ENCODE results near the gene SBF2. TPM values are rescaled to one million over a fixed set of nuclear protein-coding genes. Genes with fewer than 3 reads are reported as not detected.

Gene SBF2
- total RNA-seq, 4 donors from 2014 or later: 20.6 to 48.6 (median 26.0) TPM

- no peak for DNase-seq
- WGBS, 2 donors: 83 to 88% methylated on average over 4 of the region's 4 CpGs
- Histone ChIP-seq H3K4me1 (peaks cover 0 to 11% (median 0%) of the 10 kb centered on the region in 3 donors), H3K27me3 (no peaks in the 10 kb centered on the region), H3K4me3 (no peak overlapping the region), H3K9me3 (peaks cover 0 to 6% (median 0%) of the 10 kb centered on the region in 3 donors), H3K27ac (peak overlapping the region in 1 of 4 donors; percentile 37), H3K36me3 (peaks cover 0 to 90% (median 4%) of the 10 kb centered on the region in 3 donors)
- intact Hi-C loops (cut with DNase I): no loop called here
- no peak for TF ChIP-seq POLR2A (IDR thresholded peaks at IDR 0.05)
- TF ChIP-seq, protein P1, sequence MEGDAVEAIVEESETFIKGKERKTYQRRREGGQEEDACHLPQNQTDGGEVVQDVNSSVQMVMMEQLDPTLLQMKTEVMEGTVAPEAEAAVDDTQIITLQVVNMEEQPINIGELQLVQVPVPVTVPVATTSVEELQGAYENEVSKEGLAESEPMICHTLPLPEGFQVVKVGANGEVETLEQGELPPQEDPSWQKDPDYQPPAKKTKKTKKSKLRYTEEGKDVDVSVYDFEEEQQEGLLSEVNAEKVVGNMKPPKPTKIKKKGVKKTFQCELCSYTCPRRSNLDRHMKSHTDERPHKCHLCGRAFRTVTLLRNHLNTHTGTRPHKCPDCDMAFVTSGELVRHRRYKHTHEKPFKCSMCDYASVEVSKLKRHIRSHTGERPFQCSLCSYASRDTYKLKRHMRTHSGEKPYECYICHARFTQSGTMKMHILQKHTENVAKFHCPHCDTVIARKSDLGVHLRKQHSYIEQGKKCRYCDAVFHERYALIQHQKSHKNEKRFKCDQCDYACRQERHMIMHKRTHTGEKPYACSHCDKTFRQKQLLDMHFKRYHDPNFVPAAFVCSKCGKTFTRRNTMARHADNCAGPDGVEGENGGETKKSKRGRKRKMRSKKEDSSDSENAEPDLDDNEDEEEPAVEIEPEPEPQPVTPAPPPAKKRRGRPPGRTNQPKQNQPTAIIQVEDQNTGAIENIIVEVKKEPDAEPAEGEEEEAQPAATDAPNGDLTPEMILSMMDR (IDR thresholded peaks at IDR 0.05): no peak
These were observed 554.7 kb downstream of the SBF2 start for GRCh38 chr11:9739123-9739900.

- no peak for TF ChIP-seq POLR2A (IDR thresholded peaks at IDR 0.05)
- 89 to 100% methylated on average over 1 of the region's 1 CpG for WGBS, 2 donors
- H3K27ac ChIP-seq: peak overlapping the region in 1 of 4 donors; percentile 37
These were observed 555.3 kb downstream of the SBF2 start for GRCh38 chr11:9738707-9739106.

DNA sequence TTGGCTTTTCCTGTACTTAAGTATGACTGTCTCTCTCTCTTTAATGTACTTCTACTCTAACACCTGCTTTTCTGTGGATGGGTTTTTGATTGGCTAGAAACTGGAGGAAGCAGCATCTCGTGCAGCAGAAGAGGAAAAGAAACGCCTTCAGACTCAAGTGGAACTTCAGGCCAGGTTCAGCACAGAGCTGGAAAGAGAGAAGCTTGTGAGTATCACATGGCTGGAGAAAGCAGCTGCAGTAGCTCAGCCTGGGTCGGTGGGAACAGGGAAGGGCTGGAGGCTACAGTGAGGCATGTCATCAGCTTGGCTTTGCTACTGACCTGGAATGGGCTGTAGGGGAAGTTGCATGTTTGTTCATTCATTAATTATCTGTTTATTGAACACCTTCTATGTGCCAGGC is 555.9 kb downstream of the SBF2 start:
- H3K27ac ChIP-seq: peak overlapping the region in 1 of 4 donors; percentile 37
- peaks cover 0 to 6% (median 0%) of the 10 kb centered on the region in 3 donors for H3K9me3 ChIP-seq
- no peak for DNase-seq
- no peak for TF ChIP-seq POLR2A (IDR thresholded peaks at IDR 0.05)
- TF ChIP-seq, protein P1 (IDR thresholded peaks at IDR 0.05): no peak
- peaks cover 3 to 94% (median 6%) of the 10 kb centered on the region in 3 donors for H3K36me3 ChIP-seq
- H3K4me1 ChIP-seq: peaks cover 0 to 11% (median 0%) of the 10 kb centered on the region in 3 donors
- H3K27me3 ChIP-seq: no peaks in the 10 kb centered on the region
- 60 to 73% methylated on average over 3 of the region's 3 CpGs for WGBS, 2 donors
- H3K4me3 ChIP-seq: no peak overlapping the region
- intact Hi-C loops (cut with DNase I): no loop called here

More at GRCh38 chr11:9738707-9739106, 555.3 kb downstream of the SBF2 start:
- Histone ChIP-seq H3K36me3 (peaks cover 0 to 90% (median 4%) of the 10 kb centered on the region in 3 donors), H3K27me3 (no peaks in the 10 kb centered on the region), H3K4me3 (no peak overlapping the region), H3K4me1 (peaks cover 0 to 11% (median 0%) of the 10 kb centered on the region in 3 donors), H3K9me3 (peaks cover 0 to 6% (median 0%) of the 10 kb centered on the region in 3 donors)
- intact Hi-C loops (cut with DNase I): no loop called here
- no peak for DNase-seq

GRCh38 chr11:9736365-9736764 is 557.7 kb downstream of the SBF2 start:
- H3K4me1 ChIP-seq: peaks cover 0 to 11% (median 0%) of the 10 kb centered on the region in 3 donors
- peaks cover 6 to 93% (median 8%) of the 10 kb centered on the region in 3 donors for H3K36me3 ChIP-seq
- no peak overlapping the region for H3K27ac ChIP-seq
- no peak overlapping the region for H3K4me3 ChIP-seq
- H3K27me3 ChIP-seq: no peaks in the 10 kb centered on the region
- 98 to 100% methylated on average over 2 of the region's 2 CpGs for WGBS, 2 donors
- peaks cover 0 to 6% (median 0%) of the 10 kb centered on the region in 3 donors for H3K9me3 ChIP-seq
- intact Hi-C loops (cut with DNase I): no loop called here
- no peak for DNase-seq
- TF ChIP-seq POLR2A (IDR thresholded peaks at IDR 0.05): no peak
- TF ChIP-seq, protein P1 (IDR thresholded peaks at IDR 0.05): no peak

DNA sequence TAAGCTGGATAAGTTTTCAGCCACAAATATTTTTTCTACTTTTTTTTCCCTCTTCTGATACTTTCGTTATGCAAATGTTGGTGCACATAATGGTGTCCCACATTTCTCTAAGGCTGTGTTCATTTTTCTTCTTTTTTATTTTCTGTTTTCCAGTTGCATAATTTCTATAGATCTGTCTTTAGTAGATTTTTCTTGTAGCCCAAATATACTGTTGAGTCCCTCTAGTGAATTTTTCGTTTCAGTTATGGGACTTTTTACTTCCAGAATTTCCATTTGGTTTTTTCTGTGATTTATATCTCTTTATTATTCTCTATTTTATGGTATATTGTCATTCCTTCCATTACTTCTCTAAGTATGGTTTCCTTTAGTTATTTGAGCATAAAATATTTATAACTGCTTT is 558.1 kb downstream of the SBF2 start:
- Histone ChIP-seq H3K36me3 (peaks cover 3 to 88% (median 8%) of the 10 kb centered on the region in 3 donors), H3K9me3 (peaks cover 0 to 6% (median 0%) of the 10 kb centered on the region in 3 donors), H3K27me3 (no peaks in the 10 kb centered on the region), H3K27ac (no peak overlapping the region), H3K4me1 (peaks cover 0 to 11% (median 0%) of the 10 kb centered on the region in 3 donors), H3K4me3 (no peak overlapping the region)
- no peak for TF ChIP-seq POLR2A (IDR thresholded peaks at IDR 0.05)
- TF ChIP-seq, protein P1 (IDR thresholded peaks at IDR 0.05): no peak
- WGBS, 2 donors: 86 to 90% methylated on average over 2 of the region's 2 CpGs
- intact Hi-C loops (cut with DNase I): no loop called here
- no peak for DNase-seq

Data from esophagus squamous epithelium (tissue), 5 donors.